ENCODE data around the gene TNIP2.

TNIP2 gene

GRCh38 chr4:2755821-2756690, at the start of gene TNIP2:
Gene TNIP2, minus strand, starts transcription at chr4:2756336. Its CDS starts 47 bp downstream, at chr4:2756289.
- DNase-seq = peak; percentile 68 to 69

GRCh38 chr4:2804973-2805501, 48.9 kb upstream of the TNIP2 start:
- DNase-seq = no peak

GRCh38 chr4:2804449-2804972, 48.4 kb upstream of the TNIP2 start:
- DNase-seq = no peak

GRCh38 chr4:2803624-2804448, 47.7 kb upstream of the TNIP2 start:
- no peak for DNase-seq

- DNase-seq = no peak
Measured at GRCh38 chr4:2802618-2803531, 46.7 kb upstream of the TNIP2 start.

- DNase-seq = no peak
Measured at GRCh38 chr4:2800691-2801596, 44.8 kb upstream of the TNIP2 start.

GRCh38 chr4:2799971-2800690, 44.0 kb upstream of the TNIP2 start:
- no peak for DNase-seq

GRCh38 chr4:2799224-2799911, 43.2 kb upstream of the TNIP2 start:
- DNase-seq = no peak

GRCh38 chr4:2798399-2799223, 42.5 kb upstream of the TNIP2 start:
- peak in 1 of 2 experiments; percentile 32 for DNase-seq

- peak; percentile 62 to 69 for DNase-seq
Measured at GRCh38 chr4:2797545-2798305, 41.6 kb upstream of the TNIP2 start.

GRCh38 chr4:2796849-2797544, 40.9 kb upstream of the TNIP2 start:
- DNase-seq = no peak

GRCh38 chr4:2795893-2796848, 40.0 kb upstream of the TNIP2 start:
- DNase-seq = no peak

- no peak for DNase-seq
Measured at GRCh38 chr4:2795300-2795892, 39.3 kb upstream of the TNIP2 start.

GRCh38 chr4:2794486-2795299, 38.6 kb upstream of the TNIP2 start:
- no peak for DNase-seq
